Measurements from ENCODE around the gene ADAMTS13. TPM values are rescaled to one million over a fixed set of nuclear protein-coding genes. Genes with fewer than 3 reads are reported as not detected.

Gene ADAMTS13
- polyA plus RNA-seq, 1 experiment: 0.86 TPM

GRCh38 chr9:133429641-133430161 lies 7.5 kb downstream of the ADAMTS13 start:
- POLR2A ChIA-PET: no interaction called here
- no peak for DNase-seq (ENCODE audit: low read depth, low spot score)
- TF ChIP-seq CTCF (IDR thresholded peaks at IDR 0.05; ENCODE audit: low read depth, low read length): peak; percentile 40
- CTCF ChIA-PET: no interaction called here
- H3K4me3 ChIP-seq (ENCODE audit: low read depth, low read length): no peak overlapping the region
- no peak overlapping the region for H3K27ac ChIP-seq (ENCODE audit: low read depth, low read length)
- H3K9me3 ChIP-seq (ENCODE audit: control insufficient read depth, insufficient read depth, low read length): no peaks in the 10 kb centered on the region
- peaks cover 31% of the 10 kb centered on the region for H3K27me3 ChIP-seq (ENCODE audit: control insufficient read depth, insufficient read depth, low read length)

GRCh38 chr9:133430244-133430643 lies 8.1 kb downstream of the ADAMTS13 start:
- Histone ChIP-seq H3K9me3 (ENCODE audit: control insufficient read depth, insufficient read depth, low read length) (no peaks in the 10 kb centered on the region), H3K27me3 (ENCODE audit: control insufficient read depth, insufficient read depth, low read length) (peaks cover 29% of the 10 kb centered on the region), H3K4me3 (ENCODE audit: low read depth, low read length) (no peak overlapping the region), H3K27ac (ENCODE audit: low read depth, low read length) (no peak overlapping the region)
- no peak for TF ChIP-seq CTCF (IDR thresholded peaks at IDR 0.05; ENCODE audit: low read depth, low read length)
- ChIA-PET CTCF (no interaction called here), POLR2A (no interaction called here)
- no peak for DNase-seq (ENCODE audit: low read depth, low spot score)

- H3K27me3 ChIP-seq (ENCODE audit: control insufficient read depth, insufficient read depth, low read length): peaks cover 17% of the 10 kb centered on the region
- H3K9me3 ChIP-seq (ENCODE audit: control insufficient read depth, insufficient read depth, low read length): no peaks in the 10 kb centered on the region
- H3K4me3 ChIP-seq (ENCODE audit: low read depth, low read length): no peak overlapping the region
- ChIA-PET POLR2A (no interaction called here), CTCF (no interaction called here)
- H3K27ac ChIP-seq (ENCODE audit: low read depth, low read length): no peak overlapping the region
- no peak for DNase-seq (ENCODE audit: low read depth, low spot score)
- TF ChIP-seq CTCF (IDR thresholded peaks at IDR 0.05; ENCODE audit: low read depth, low read length): no peak
These were observed 11.2 kb downstream of the ADAMTS13 start for GRCh38 chr9:133433351-133433843.

- ChIA-PET CTCF (no interaction called here), POLR2A (no interaction called here)
- TF ChIP-seq CTCF (IDR thresholded peaks at IDR 0.05; ENCODE audit: low read depth, low read length): no peak
- Histone ChIP-seq H3K9me3 (ENCODE audit: control insufficient read depth, insufficient read depth, low read length) (no peaks in the 10 kb centered on the region), H3K27ac (ENCODE audit: low read depth, low read length) (no peak overlapping the region), H3K27me3 (ENCODE audit: control insufficient read depth, insufficient read depth, low read length) (peaks cover 26% of the 10 kb centered on the region), H3K4me3 (ENCODE audit: low read depth, low read length) (no peak overlapping the region)
- DNase-seq (ENCODE audit: low read depth, low spot score): no peak
These were observed 14.5 kb downstream of the ADAMTS13 start for GRCh38 chr9:133436681-133437080.

- POLR2A ChIA-PET: no interaction called here
- Histone ChIP-seq H3K27me3 (ENCODE audit: control insufficient read depth, insufficient read depth, low read length) (peaks cover 29% of the 10 kb centered on the region), H3K9me3 (ENCODE audit: control insufficient read depth, insufficient read depth, low read length) (no peaks in the 10 kb centered on the region), H3K4me3 (ENCODE audit: low read depth, low read length) (no peak overlapping the region), H3K27ac (ENCODE audit: low read depth, low read length) (no peak overlapping the region)
- TF ChIP-seq CTCF (IDR thresholded peaks at IDR 0.05; ENCODE audit: low read depth, low read length): peak; percentile 23; the same call in 1 of the 2 replicates
- no peak for DNase-seq (ENCODE audit: low read depth, low spot score)
- CTCF ChIA-PET: interaction anchor here (0.7 to 1.1 kb wide), 3 partner anchors 15 to 61 kb away, joined by 3 read pairs; no protein-coding TSS in a partner anchor
These were observed 15.8 kb downstream of the ADAMTS13 start for GRCh38 chr9:133437753-133438531.
